ENCODE measurements around the gene SLC47A2. TPM values are rescaled to one million over a fixed set of nuclear protein-coding genes. Genes with fewer than 3 reads are reported as not detected.

SLC47A2 gene
- total and polyA plus RNA-seq, 2 of the 13 experiments (the other 11 are each of a cell fraction or from before 2014, with no cell fraction given), result 0.04 TPM; not detected in 1

- H3K4me1 ChIP-seq (ENCODE audit: insufficient read depth, low read length), result peaks cover 24% of the 10 kb centered on the region
- intact Hi-C loops (cut with micrococcal nuclease; ENCODE audit: unreplicated experiment) (no loop called here), in situ Hi-C loops (cut with HindIII; ENCODE audit: extremely low pct_ligation_motif_present, low pct_unique_long_range_greater_than_20kb) (no loop called here)
- ChIA-PET CTCF (ENCODE audit: low intra/inter-chr PET ratio, low total read pairs) (no interaction called here), POLR2A (no interaction called here)
- no peaks in the 10 kb centered on the region for H3K36me3 ChIP-seq (replicated peaks in 1 of 2; ENCODE audit: control insufficient read depth in 1 of 2, insufficient read depth in 2 of 2, low read length in 2 of 2)
- no peak overlapping the region for H3K9ac ChIP-seq (ENCODE audit: insufficient read depth, low read depth, low read length)
- FAIRE-seq, result no peak
- no TSS peak for BruUV-seq (replicated peaks)
- H3K27ac ChIP-seq (ENCODE audit: extremely low read length, insufficient read depth, low read length), result no peak overlapping the region
- DNase-seq (ENCODE audit: low spot score), result no peak
- H3K79me2 ChIP-seq (ENCODE audit: insufficient read depth, low read length), result no peaks in the 10 kb centered on the region
- H3K9me3 ChIP-seq (ENCODE audit: low read length), result no peaks in the 10 kb centered on the region
- H3K4me2 ChIP-seq (ENCODE audit: low read depth, low read length), result no peak overlapping the region
- H3K27me3 ChIP-seq (ENCODE audit: control insufficient read depth in 1 of 2, insufficient read depth in 2 of 2, low read length in 2 of 2), result 0 out of 5 replicates have a peak, but pooled peaks cover 0 to 5% of the 10 kb centered on the region in 2 experiments
- ATAC-seq, result no peak; the same call in 2 of the 3 replicates
- no peak overlapping the region for H2AFZ ChIP-seq (ENCODE audit: low read length)
- no peak overlapping the region for H3K4me3 ChIP-seq (replicated peaks in 1 of 3; ENCODE audit: insufficient read depth in 1 of 3, low read depth in 2 of 3, low read length in 3 of 3)
- WGBS (ENCODE audit: low lambda C conversion rate), result 32% methylated on average over 10 of the region's 10 CpGs
- no peaks in the 10 kb centered on the region for H4K20me1 ChIP-seq (ENCODE audit: insufficient read depth, low read length)
- TF ChIP-seq GLI4 (CRISPR knock-in tag; IDR thresholded peaks at IDR 0.05; ENCODE audit: borderline replicate concordance), result no peak
- no peak for TF ChIP-seq GRHL1 (CRISPR knock-in tag; conservative IDR thresholded peaks at IDR 0.05)
- TF ChIP-seq ZNF747 (CRISPR knock-in tag; IDR thresholded peaks at IDR 0.05; ENCODE audit: borderline replicate concordance), result no peak
- no peak for TF ChIP-seq ADNP (CRISPR knock-in tag; IDR thresholded peaks at IDR 0.05)
- no peak for TF ChIP-seq ZNF570 (CRISPR knock-in tag; IDR thresholded peaks at IDR 0.05; ENCODE audit: borderline replicate concordance)
- TF ChIP-seq TBP (CRISPR knock-in tag; IDR thresholded peaks at IDR 0.05), result no peak
- no peak for TF ChIP-seq TCF12 (IDR thresholded peaks at IDR 0.05)
- no peak for TF ChIP-seq TCF12 (CRISPR knock-in tag; IDR thresholded peaks at IDR 0.05)
- TF ChIP-seq ZNF44 (CRISPR knock-in tag; IDR thresholded peaks at IDR 0.05), result no peak
- no peak for TF ChIP-seq ZNF280D (CRISPR knock-in tag; IDR thresholded peaks at IDR 0.05)
- TF ChIP-seq ZBTB7B (CRISPR knock-in tag; IDR thresholded peaks at IDR 0.05), result no peak
- TF ChIP-seq SP2 (CRISPR knock-in tag; IDR thresholded peaks at IDR 0.05), result no peak
- no peak for TF ChIP-seq THAP11 (CRISPR knock-in tag; IDR thresholded peaks at IDR 0.05)
- TF ChIP-seq ELF4 (CRISPR knock-in tag; IDR thresholded peaks at IDR 0.05; ENCODE audit: borderline replicate concordance), result no peak
- TF ChIP-seq GLMP (CRISPR knock-in tag; IDR thresholded peaks at IDR 0.05; ENCODE audit: borderline replicate concordance), result no peak
- no peak for TF ChIP-seq ZNF558 (CRISPR knock-in tag; IDR thresholded peaks at IDR 0.05; ENCODE audit: borderline replicate concordance)
- no peak for TF ChIP-seq POGK (CRISPR knock-in tag; conservative IDR thresholded peaks at IDR 0.05)
- no peak for TF ChIP-seq NFYC (CRISPR knock-in tag; IDR thresholded peaks at IDR 0.05)
- TF ChIP-seq ZNF335 (CRISPR knock-in tag; IDR thresholded peaks at IDR 0.05), result no peak
- TF ChIP-seq KMT2B (CRISPR knock-in tag; IDR thresholded peaks at IDR 0.05), result no peak
Measured at GRCh38 chr17:19756546-19756945, 40.2 kb upstream of the SLC47A2 start.
